ENCODE results near the gene CACNG4. TPM values are rescaled to one million over a fixed set of nuclear protein-coding genes. Genes with fewer than 3 reads are reported as not detected.

Gene CACNG4
- polyA plus RNA-seq, 3 donors: not detected

DNA sequence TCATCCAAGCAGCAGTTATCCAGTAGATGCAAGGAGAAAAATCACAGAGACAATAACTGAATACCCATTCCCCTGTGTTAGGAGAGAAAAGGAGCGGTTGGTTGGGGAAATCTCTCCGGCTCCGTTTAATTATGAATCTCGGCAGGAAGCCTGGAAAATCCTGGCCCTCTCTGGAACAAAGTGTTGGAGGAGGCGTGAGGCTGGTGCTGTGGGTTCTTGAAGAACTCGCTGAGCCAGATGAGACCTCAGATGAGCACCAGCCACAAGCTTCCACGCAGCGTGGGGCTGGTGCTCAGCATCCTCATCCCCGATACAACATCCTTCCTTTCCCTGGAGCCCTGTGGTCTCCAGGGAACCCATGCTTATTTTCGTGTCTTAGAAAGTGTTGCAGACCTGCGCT, 39.7 kb downstream of the CACNG4 start:
- intact Hi-C loops (cut with micrococcal nuclease): no loop called here
- Histone ChIP-seq H3K79me2 (ENCODE audit: insufficient read depth, low read length) (no peaks in the 10 kb centered on the region), H3K4me2 (replicated peaks; ENCODE audit: extremely low read depth, low read length, poor library complexity, severe bottlenecking) (no peak overlapping the region), H3K9ac (ENCODE audit: insufficient read depth, low read length, poor library complexity, severe bottlenecking) (no peak overlapping the region), H3K36me3 (replicated peaks in 1 of 2; ENCODE audit: control insufficient read depth in 1 of 2, insufficient read depth in 2 of 2, low read length in 2 of 2) (no peaks in the 10 kb centered on the region), H3K4me3 (replicated peaks in 1 of 3; ENCODE audit: low read depth in 2 of 3, low read length in 3 of 3) (no peak overlapping the region), H3K9me3 (replicated peaks in 1 of 2; ENCODE audit: control insufficient read depth in 1 of 2, insufficient read depth in 1 of 2, low read length in 2 of 2) (peaks cover 0 to 33% of the 10 kb centered on the region in 2 donors), H3K4me1 (ENCODE audit: control insufficient read depth in 1 of 2, insufficient read depth in 2 of 2, low read length in 2 of 2) (no peaks in the 10 kb centered on the region), H3K27ac (ENCODE audit: low read depth in 1 of 2, low read length in 2 of 2) (no peak overlapping the region), H2AFZ (ENCODE audit: insufficient read depth, low read depth, low read length, poor library complexity, severe bottlenecking) (no peak overlapping the region), H4K20me1 (ENCODE audit: insufficient read depth, low read length) (no peaks in the 10 kb centered on the region), H3K27me3 (ENCODE audit: control insufficient read depth in 2 of 2, insufficient read depth in 2 of 2, low read length in 2 of 2) (no peaks in the 10 kb centered on the region)
- no peak overlapping the region for H3K27ac Mint-ChIP-seq
- H3K4me3 Mint-ChIP-seq: no peak overlapping the region
- H3K4me1 Mint-ChIP-seq: no peaks in the 10 kb centered on the region
- 80% methylated on average over 1 of the region's 11 CpGs for WGBS (ENCODE audit: insufficient coverage)
- no peak for DNase-seq
- peaks cover 7 to 29% (median 19%) of the 10 kb centered on the region in 7 donors for H3K9me3 Mint-ChIP-seq
- H3K27me3 Mint-ChIP-seq (ENCODE audit: low read depth in 3 of 3): peaks cover 6 to 10% (median 10%) of the 10 kb centered on the region in 3 donors
- no peaks in the 10 kb centered on the region for H3K36me3 Mint-ChIP-seq
- no peak for TF ChIP-seq CTCF (IDR thresholded peaks at IDR 0.05)

GRCh38 chr17:67007266-67007665, 42.8 kb downstream of the CACNG4 start:
- no peak for TF ChIP-seq CTCF (IDR thresholded peaks at IDR 0.05)
- WGBS (ENCODE audit: insufficient coverage): 90% methylated on average over 2 of the region's 6 CpGs
- H3K4me3 ChIP-seq (replicated peaks in 1 of 3; ENCODE audit: low read depth in 2 of 3, low read length in 3 of 3): no peak overlapping the region
- H3K4me2 ChIP-seq (replicated peaks; ENCODE audit: extremely low read depth, low read length, poor library complexity, severe bottlenecking): no peak overlapping the region
- no peak overlapping the region for H3K9ac ChIP-seq (ENCODE audit: insufficient read depth, low read length, poor library complexity, severe bottlenecking)
- no peak for DNase-seq
- H3K27ac ChIP-seq (ENCODE audit: low read depth in 1 of 2, low read length in 2 of 2): no peak overlapping the region
- H3K4me3 Mint-ChIP-seq: no peak overlapping the region
- H3K27me3 Mint-ChIP-seq (ENCODE audit: low read depth in 3 of 3): peaks cover 9 to 13% (median 9%) of the 10 kb centered on the region in 3 donors
- intact Hi-C loops (cut with micrococcal nuclease): no loop called here
- no peaks in the 10 kb centered on the region for H3K27me3 ChIP-seq (ENCODE audit: control insufficient read depth in 2 of 2, insufficient read depth in 2 of 2, low read length in 2 of 2)
- H3K79me2 ChIP-seq (ENCODE audit: insufficient read depth, low read length): no peaks in the 10 kb centered on the region
- H4K20me1 ChIP-seq (ENCODE audit: insufficient read depth, low read length): no peaks in the 10 kb centered on the region
- H3K36me3 Mint-ChIP-seq: no peaks in the 10 kb centered on the region
- H3K4me1 ChIP-seq (ENCODE audit: control insufficient read depth in 1 of 2, insufficient read depth in 2 of 2, low read length in 2 of 2): no peaks in the 10 kb centered on the region
- no peaks in the 10 kb centered on the region for H3K4me1 Mint-ChIP-seq
- H3K27ac Mint-ChIP-seq: no peak overlapping the region
- peaks cover 0 to 12% (median 5%) of the 10 kb centered on the region in 7 donors for H3K9me3 Mint-ChIP-seq
- H3K9me3 ChIP-seq (replicated peaks in 1 of 2; ENCODE audit: control insufficient read depth in 1 of 2, insufficient read depth in 1 of 2, low read length in 2 of 2): peaks cover 0 to 12% of the 10 kb centered on the region in 2 donors
- H3K36me3 ChIP-seq (replicated peaks in 1 of 2; ENCODE audit: control insufficient read depth in 1 of 2, insufficient read depth in 2 of 2, low read length in 2 of 2): no peaks in the 10 kb centered on the region
- no peak overlapping the region for H2AFZ ChIP-seq (ENCODE audit: insufficient read depth, low read depth, low read length, poor library complexity, severe bottlenecking)

Measured in CD14-positive monocyte (primary cell).